AG09309 (cell line): ENCODE results near the gene ING5.

Source experiments
- DNase-seq: peaks from one replicate; pipeline ENCODE4 v3.0.0-alpha.2; 2010; ENCODE audit warnings: low read depth
- H3K4me3 ChIP-seq: 2 replicates; pipeline ENCODE4 v1.5.1; 2011; ENCODE audit warnings: mild to moderate bottlenecking, low read depth, low read length, moderate library complexity; ENCODE audit not compliant: control insufficient read depth
- TF ChIP-seq, protein P1 (sequence below): IDR thresholded peaks from 2 replicates; pipeline ENCODE4 v1.5.1; 2011; ENCODE audit warnings: mild to moderate bottlenecking, low read depth, low read length, inconsistent platforms; ENCODE audit not compliant: insufficient read depth, control insufficient read depth; ENCODE audit errors: missing control alignments

Gene ING5

DNA sequence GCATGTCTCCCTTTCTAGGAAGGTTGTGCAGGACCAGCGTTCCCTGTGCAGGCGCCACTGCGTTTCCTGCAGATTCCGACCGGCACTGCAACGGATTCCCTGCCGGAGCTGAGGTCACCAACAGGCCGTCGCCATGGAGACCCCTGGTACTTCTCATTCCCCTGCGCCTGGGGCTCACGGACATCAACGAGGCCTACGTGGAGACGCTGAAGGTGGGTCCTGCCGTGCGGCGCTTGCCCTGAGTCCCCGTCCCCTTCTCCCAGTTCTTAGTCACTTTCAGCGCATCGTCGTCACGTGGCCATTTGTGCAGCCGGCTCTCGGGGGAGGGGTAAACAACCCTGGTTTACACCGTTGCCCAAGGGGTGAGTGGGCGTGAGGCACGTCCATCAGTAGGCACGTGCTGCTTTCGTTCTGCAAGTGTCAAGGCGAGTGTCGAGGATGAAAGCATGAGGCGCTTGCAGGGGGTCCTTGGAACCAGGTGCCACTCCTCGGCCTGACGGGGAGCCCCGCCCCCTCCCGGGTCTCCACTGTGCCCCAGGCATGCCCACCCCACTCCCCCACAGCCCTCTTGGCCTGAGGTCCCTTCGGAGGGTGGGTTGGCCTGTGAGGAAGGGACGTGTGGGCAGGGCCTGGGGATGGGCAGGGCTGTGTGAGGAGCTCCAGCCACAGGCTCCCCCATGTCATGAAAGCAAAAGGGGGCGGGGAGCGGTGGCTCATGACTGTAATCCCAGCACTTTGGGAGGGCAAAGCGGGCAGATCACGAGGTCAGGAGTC lies 35.0 kb upstream of the ING5 start:
- H3K4me3 ChIP-seq = no peak overlapping the region
- TF ChIP-seq, protein P1, sequence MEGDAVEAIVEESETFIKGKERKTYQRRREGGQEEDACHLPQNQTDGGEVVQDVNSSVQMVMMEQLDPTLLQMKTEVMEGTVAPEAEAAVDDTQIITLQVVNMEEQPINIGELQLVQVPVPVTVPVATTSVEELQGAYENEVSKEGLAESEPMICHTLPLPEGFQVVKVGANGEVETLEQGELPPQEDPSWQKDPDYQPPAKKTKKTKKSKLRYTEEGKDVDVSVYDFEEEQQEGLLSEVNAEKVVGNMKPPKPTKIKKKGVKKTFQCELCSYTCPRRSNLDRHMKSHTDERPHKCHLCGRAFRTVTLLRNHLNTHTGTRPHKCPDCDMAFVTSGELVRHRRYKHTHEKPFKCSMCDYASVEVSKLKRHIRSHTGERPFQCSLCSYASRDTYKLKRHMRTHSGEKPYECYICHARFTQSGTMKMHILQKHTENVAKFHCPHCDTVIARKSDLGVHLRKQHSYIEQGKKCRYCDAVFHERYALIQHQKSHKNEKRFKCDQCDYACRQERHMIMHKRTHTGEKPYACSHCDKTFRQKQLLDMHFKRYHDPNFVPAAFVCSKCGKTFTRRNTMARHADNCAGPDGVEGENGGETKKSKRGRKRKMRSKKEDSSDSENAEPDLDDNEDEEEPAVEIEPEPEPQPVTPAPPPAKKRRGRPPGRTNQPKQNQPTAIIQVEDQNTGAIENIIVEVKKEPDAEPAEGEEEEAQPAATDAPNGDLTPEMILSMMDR = no peak
- DNase-seq = no peak

GRCh38 chr2:241668354-241668753 lies 33.5 kb upstream of the ING5 start:
- no peak for DNase-seq
- TF ChIP-seq, protein P1 = no peak
- no peak overlapping the region for H3K4me3 ChIP-seq

DNA sequence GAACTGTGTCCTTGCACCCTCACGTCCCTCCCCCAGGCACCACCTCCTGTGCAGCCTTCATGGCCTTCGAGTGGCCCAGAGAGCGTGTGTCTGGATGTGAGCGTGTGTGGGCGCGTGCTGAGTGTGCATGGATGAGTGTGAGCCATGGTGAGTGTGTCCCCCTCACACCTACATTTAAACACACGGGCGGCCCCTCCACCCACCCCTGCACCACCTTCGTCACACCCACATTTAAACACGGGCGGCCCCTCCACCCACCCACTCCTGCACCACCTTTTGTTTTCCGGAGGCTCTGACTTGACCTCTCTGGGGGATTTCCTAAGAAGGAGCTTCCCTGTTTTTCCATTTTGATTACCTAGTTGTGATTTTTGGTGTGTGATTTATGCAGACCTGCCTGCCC lies 33.0 kb upstream of the ING5 start:
- TF ChIP-seq, protein P1 = no peak
- DNase-seq = no peak
- no peak overlapping the region for H3K4me3 ChIP-seq

DNA sequence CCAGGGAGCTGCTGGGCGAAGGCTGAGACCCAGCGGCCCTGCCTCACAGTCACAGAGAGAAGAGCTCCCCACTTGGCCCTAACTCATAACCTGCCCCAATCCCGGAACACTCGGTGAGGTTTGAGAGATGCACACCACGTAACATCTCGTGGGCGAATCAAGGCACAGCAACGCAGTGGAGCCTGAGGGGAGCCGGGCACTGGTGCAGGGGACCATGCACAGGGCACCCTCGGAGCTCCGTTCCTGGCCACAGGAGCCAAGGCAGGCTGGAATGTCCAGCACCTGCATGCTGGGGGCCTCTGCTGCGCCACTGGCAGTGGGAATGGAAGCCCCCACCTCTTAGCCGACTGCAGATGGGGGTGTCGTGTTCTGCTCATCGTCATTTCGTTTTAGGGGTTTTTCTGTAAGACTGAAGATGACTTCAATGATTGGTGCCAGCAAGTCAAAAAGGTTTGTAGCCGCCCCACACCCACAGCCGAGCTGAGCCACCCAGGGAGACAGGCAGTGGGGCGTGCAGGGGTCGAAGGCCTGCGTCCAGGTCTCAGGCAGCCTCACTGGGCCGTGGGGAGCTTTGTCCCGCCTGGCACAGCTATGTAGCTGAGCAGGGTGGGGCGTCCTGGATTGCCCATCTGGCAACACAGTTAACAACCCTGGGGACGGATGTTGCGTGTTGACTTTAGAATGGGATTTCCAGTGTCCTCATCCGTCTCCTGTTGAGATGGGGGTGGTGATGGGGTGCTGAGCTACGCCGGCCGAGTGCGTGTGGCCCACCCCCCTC lies 31.3 kb upstream of the ING5 start:
- TF ChIP-seq, protein P1 = no peak

DNA sequence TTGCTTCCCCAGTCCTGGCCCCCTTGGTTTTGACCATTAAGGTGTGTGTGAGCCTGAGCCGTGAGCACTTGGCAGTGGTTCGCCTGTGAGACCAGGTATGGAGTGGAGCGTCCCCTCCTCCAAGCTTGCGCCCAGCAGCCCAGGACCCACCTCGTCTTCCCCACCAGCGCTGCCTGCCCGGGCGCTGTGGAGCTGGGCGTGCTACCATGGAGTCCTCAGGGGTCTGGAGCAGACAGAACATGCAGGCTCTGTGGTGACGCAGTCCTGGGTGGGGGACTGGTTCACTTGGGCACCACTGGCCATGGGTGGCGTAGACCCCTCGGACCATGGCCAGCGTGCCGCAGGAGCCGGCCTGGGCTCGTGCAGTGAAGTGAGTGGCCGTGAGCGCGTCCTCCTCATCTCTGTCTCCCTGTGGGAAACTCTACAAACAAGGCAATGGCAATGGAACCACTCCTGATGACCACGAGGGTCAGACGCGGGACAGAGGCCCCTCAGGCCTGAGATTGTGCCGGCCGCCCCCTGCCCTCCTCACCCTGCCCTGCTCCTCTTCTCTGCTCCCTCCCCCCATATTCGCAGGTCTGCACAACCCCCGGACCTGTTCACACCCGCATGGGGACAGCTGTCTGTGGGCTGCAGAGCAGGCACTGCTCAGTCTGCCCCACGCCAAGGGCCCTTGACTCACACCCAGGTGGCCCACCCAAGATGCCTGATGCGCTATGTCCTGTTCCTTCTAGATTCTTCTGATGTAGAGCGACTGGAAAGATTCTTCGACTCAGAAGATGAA lies 30.2 kb upstream of the ING5 start:
- TF ChIP-seq, protein P1 = no peak
- DNase-seq = no peak
- H3K4me3 ChIP-seq = no peak overlapping the region

More for the DNA sequence above, 31.3 kb upstream of the ING5 start:
- no peak for DNase-seq
- H3K4me3 ChIP-seq = no peak overlapping the region
